T-helper 1 cell (primary cell): ENCODE results near the gene SLC35F3.
A peak's percentile ranks its signal among the peaks of the same experiment; 100 is the strongest.

ENCODE experiments used
- DNase-seq, 5 donors: peaks; one replicate each; pipeline ENCODE4 v3.0.0-alpha.2; 2012 to 2020

Gene SLC35F3

GRCh38 chr1:234327577-234328164 lies 423.2 kb downstream of the SLC35F3 start:
- no peak for DNase-seq

GRCh38 chr1:234330843-234331215 lies 426.4 kb downstream of the SLC35F3 start:
- DNase-seq, result no peak

- DNase-seq, result no peak
Observed at GRCh38 chr1:234331507-234331906, 427.0 kb downstream of the SLC35F3 start.

DNA sequence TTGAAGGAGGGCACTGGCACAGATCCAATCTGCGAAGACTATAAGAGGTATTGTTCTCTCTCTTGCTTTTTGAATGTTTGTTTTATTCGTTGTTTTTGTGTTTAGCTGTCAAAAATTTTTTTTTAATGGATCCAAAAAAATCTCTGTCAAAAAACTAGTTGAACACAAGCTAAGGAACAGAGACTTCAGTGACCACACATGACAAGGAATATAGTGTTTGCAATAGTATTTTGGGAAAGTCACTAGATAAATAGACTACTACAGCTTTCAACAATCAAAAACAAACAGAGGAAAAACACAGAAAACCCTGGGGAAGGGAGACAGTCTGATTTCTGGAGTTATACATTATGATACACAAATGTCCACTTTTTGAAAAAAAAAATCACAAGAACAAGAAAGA lies 431.9 kb downstream of the SLC35F3 start:
- no peak for DNase-seq

DNA sequence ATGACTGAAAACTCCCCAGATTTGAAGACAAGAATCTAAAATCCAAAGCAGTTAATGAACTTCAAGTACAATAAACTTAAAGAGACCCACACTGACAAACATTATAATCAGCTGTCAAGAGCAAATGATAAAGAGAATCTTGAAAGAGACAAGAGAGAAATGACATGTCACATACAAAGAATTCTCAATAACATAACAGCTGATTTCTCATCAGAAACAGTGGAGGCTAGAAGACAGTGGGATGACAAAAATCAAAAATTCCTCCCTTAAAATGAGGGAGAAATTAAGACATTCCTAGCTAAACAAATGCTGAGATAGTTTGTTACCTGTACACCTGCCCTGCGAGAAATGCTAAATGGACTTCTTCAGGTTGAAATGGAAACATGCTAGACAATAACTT lies 432.8 kb downstream of the SLC35F3 start:
- no peak for DNase-seq

DNA sequence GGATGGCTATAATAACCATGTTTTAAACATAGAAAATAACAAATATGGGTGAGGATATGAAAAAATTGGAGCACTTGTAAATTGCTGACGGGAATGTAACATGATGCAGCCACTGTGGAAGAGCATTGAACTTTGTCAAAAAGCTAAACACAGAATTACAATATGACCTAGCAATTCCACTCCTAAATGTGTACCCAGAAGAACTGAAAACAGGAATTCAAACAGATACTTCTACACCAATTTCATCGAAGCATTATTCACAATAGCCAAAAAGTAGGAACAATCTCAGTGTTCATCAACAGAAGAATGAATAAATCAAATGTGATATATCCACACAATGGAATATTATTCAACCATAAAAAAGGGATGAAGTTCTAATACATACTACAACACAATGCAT lies 436.1 kb downstream of the SLC35F3 start:
- DNase-seq, result no peak

- DNase-seq, result no peak
Observed at GRCh38 chr1:234342774-234343173, 438.3 kb downstream of the SLC35F3 start.

- no peak for DNase-seq
Observed at GRCh38 chr1:234345237-234345636, 440.8 kb downstream of the SLC35F3 start.

DNA sequence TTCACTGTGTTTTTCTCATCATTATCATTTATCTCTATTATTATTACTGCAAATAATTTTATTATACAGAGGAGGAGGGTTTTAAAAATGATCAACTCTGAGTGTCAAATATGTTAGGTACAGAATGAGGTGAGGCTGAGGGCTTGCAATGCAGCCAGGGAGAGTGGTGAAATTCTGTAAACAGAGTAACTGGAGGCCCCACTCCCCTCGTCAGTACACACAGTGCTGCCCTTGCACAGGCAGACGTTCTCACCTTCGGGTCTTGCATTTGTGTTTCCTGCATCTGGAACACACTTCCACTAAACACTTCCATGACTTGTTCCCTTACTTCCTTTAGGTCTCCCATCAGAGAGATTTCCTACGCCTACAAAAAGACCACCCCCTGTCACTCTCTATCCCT lies 444.5 kb downstream of the SLC35F3 start:
- DNase-seq, result no peak

GRCh38 chr1:234355782-234356510 lies 451.5 kb downstream of the SLC35F3 start:
- no peak for DNase-seq

- peak; percentile 13 to 43 (median 34) for DNase-seq
Observed at GRCh38 chr1:234356615-234357269, 452.3 kb downstream of the SLC35F3 start.

GRCh38 chr1:234357831-234358230 lies 453.4 kb downstream of the SLC35F3 start:
- DNase-seq, result no peak

GRCh38 chr1:234361102-234361603 lies 456.7 kb downstream of the SLC35F3 start:
- no peak for DNase-seq

DNA sequence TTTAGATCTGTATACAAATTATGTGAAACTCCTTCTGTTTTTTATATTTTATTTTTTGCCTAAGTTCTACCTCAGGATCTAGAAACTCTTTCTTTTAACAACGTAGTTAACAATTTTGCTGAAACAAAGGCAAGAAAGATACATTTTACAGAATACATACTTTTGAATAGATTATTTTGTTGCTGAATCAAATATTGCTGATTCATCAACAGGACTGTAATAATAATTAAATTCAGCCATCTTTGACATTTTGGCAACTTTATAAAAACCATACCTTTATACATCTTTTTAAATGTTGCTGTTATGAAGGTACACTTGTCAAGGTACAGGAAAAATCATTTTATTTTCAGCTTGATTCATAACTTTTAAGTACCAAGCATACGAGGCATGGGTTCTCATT lies 458.1 kb downstream of the SLC35F3 start:
- DNase-seq, result no peak

GRCh38 chr1:234368320-234369032 lies 464.0 kb downstream of the SLC35F3 start:
- DNase-seq, result peak in 2 of 5 donors; percentile 14 to 61

- DNase-seq, result no peak
Observed at GRCh38 chr1:234369033-234369430, 464.6 kb downstream of the SLC35F3 start.

DNA sequence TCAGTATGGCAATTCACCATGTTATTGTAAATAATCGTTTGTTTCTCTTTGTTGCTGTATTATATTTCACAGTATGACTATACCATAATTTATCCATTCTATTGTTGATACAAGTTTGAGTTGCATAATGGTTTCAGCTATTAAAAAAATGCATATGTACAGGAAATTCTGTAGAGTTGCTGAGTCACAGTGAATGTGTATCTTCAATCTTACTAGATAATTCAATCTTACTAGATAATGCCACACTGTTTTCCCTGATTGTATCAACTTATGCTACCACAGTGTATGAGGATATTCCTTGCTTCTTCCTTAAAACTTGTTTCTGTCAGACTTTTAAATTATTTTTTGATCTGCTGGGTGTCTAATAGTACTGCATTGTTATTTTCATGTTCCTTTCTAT lies 465.3 kb downstream of the SLC35F3 start:
- DNase-seq, result peak in 1 of 5 donors; percentile 29

- DNase-seq, result no peak
Observed at GRCh38 chr1:234371414-234371813, 466.9 kb downstream of the SLC35F3 start.

DNA sequence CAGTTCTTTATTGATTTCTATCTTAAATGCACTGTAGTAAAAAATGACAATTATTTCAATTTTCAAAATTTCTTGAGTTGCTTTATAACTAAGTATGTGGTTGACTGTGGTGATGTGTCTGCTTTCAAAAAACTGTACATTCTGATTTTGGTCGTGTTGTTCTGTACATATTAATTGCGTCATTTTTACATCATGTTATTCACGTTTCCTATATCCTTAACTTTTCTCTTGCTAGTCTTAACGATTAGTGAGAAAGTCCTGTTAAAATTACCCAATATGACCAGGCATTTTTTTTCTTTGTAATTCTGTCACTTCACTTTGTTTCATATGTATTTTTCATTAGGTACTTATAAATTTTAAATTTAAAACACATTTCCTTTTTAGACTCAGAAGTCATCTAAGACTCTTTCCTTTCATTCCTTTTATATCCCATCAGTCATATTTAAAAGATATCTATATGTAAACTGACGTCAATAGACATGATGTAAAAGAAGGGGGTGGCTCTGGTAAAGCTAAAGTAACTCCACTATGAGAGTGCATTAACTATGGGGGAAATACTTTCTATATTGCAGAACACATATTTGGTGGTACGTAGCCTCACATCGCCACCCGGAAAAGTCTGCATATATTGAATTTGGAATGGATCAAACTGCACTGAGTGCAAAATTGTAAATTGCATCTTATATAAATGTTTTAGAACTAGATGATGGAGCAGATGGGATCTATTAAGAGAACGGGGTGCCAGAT lies 467.7 kb downstream of the SLC35F3 start:
- DNase-seq, result no peak

- DNase-seq, result peak; percentile 75 to 95 (median 80)
Observed at GRCh38 chr1:234373064-234373958, 468.8 kb downstream of the SLC35F3 start, which contains the start of gene COA6. TSS of gene COA6 (plus strand) at chr1:234373456. CDS start at chr1:234373467, 11 bp downstream.

GRCh38 chr1:234373959-234374254 lies 469.4 kb downstream of the SLC35F3 start:
- DNase-seq, result no peak
